ENCODE measurements around the gene ASTN2. TPM values are rescaled to one million over a fixed set of nuclear protein-coding genes. Genes with fewer than 3 reads are reported as not detected.
A peak's percentile ranks its signal among the peaks of the same experiment; 100 is the strongest.

The ASTN2 gene
- total RNA-seq, 1 donor from 2014 or later: 13.6 TPM

DNA sequence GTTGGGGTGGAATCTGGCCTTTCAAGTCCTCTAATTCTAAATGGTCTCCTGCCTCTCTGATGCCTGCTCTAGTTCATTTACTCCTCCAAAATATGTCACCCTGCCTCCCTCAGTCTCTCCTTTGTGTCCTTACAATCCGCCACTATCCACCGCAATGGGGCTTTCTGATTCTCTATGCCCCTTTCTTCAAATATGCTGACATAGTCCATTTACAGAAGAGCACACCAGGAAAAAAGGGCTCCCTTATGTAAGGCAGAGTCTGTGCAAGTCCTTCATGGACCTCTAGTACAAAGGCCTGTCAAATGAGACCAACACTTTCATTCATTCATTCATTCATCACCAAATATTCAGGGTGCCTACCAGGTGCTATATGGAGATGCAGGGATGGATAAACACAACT, 2.0 kb upstream of the ASTN2 start:
- Histone ChIP-seq H3K36me3 (ENCODE audit: insufficient read depth, low read length) (no peaks in the 10 kb centered on the region), H3K27me3 (ENCODE audit: insufficient read depth, low read length) (peaks cover 40% of the 10 kb centered on the region)
- no peak overlapping the region for H3K4me3 Mint-ChIP-seq (ENCODE audit: unreplicated experiment)

DNA sequence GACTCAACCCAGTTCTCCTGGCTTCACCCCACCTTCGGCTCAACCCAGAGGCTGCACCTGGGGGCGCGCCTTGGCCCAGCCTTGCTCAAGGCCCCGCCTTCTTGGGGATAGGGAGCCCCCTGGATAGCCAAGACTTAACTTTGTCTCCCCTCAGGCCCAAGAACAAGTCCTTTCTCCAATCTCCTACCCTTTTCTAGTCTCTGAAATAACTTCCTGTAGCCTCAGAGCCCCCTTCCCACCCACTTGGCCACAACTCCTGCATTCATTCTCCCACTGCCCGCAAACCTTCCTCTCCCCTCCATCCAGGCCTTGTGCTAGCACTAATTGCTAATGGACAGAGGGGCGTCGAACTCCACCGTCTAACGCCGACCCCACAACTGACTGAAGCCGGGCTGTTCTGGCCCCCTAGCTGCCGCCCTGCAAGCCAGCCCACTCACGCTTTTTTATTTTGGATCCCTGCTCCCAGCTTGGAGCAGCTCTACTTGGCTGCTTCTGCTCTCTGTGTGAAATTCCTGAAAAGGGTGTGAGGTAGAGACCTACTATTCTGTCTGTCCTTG, 579 bp upstream of the ASTN2 start:
- Histone ChIP-seq H3K4me3 (ENCODE audit: insufficient read depth, low read depth, low read length) (peak overlapping the region; percentile 23), H3K27me3 (ENCODE audit: insufficient read depth, low read length) (peaks cover 45% of the 10 kb centered on the region), H3K4me1 (ENCODE audit: insufficient read depth, low read length) (no peaks in the 10 kb centered on the region), H3K9ac (ENCODE audit: low read length) (no peak overlapping the region), H2AFZ (ENCODE audit: low read depth, low read length) (no peak overlapping the region), H3K9me3 (ENCODE audit: insufficient read depth, low read depth, low read length) (no peaks in the 10 kb centered on the region), H3K79me2 (ENCODE audit: insufficient read depth, low read length) (no peaks in the 10 kb centered on the region), H3K27ac (ENCODE audit: low read depth, low read length) (no peak overlapping the region), H3K4me2 (ENCODE audit: low read length) (peak overlapping the region; percentile 84), H3K36me3 (ENCODE audit: insufficient read depth, low read length) (no peaks in the 10 kb centered on the region), H4K20me1 (ENCODE audit: insufficient read depth, low read length) (no peaks in the 10 kb centered on the region)
- FAIRE-seq: no peak
- H3K9me3 Mint-ChIP-seq (ENCODE audit: unreplicated experiment): no peaks in the 10 kb centered on the region
- TF ChIP-seq, protein P1, sequence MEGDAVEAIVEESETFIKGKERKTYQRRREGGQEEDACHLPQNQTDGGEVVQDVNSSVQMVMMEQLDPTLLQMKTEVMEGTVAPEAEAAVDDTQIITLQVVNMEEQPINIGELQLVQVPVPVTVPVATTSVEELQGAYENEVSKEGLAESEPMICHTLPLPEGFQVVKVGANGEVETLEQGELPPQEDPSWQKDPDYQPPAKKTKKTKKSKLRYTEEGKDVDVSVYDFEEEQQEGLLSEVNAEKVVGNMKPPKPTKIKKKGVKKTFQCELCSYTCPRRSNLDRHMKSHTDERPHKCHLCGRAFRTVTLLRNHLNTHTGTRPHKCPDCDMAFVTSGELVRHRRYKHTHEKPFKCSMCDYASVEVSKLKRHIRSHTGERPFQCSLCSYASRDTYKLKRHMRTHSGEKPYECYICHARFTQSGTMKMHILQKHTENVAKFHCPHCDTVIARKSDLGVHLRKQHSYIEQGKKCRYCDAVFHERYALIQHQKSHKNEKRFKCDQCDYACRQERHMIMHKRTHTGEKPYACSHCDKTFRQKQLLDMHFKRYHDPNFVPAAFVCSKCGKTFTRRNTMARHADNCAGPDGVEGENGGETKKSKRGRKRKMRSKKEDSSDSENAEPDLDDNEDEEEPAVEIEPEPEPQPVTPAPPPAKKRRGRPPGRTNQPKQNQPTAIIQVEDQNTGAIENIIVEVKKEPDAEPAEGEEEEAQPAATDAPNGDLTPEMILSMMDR (IDR thresholded peaks at IDR 0.05; ENCODE audit: insufficient read depth, low read depth, low read length): no peak
- no peak for TF ChIP-seq EZH2 (IDR thresholded peaks at IDR 0.05; ENCODE audit: insufficient read depth, low read length)
- no peaks in the 10 kb centered on the region for H3K36me3 Mint-ChIP-seq (ENCODE audit: low read depth, unreplicated experiment)
- H3K27me3 Mint-ChIP-seq (ENCODE audit: low read depth, unreplicated experiment): peaks cover 18% of the 10 kb centered on the region
- H3K4me3 Mint-ChIP-seq (ENCODE audit: unreplicated experiment): no peak overlapping the region
- no peak overlapping the region for H3K27ac Mint-ChIP-seq (ENCODE audit: unreplicated experiment)
- no peak for DNase-seq (ENCODE audit: low read depth)
- no peaks in the 10 kb centered on the region for H3K4me1 Mint-ChIP-seq (ENCODE audit: low read depth, unreplicated experiment)

More for the DNA sequence above, 2.0 kb upstream of the ASTN2 start:
- H3K27me3 Mint-ChIP-seq (ENCODE audit: low read depth, unreplicated experiment): peaks cover 14% of the 10 kb centered on the region
- Histone ChIP-seq H2AFZ (ENCODE audit: low read depth, low read length) (no peak overlapping the region), H3K27ac (ENCODE audit: low read depth, low read length) (no peak overlapping the region), H3K4me3 (ENCODE audit: insufficient read depth, low read depth, low read length) (no peak overlapping the region), H3K4me2 (ENCODE audit: low read length) (no peak overlapping the region), H3K9ac (ENCODE audit: low read length) (no peak overlapping the region), H3K79me2 (ENCODE audit: insufficient read depth, low read length) (no peaks in the 10 kb centered on the region), H4K20me1 (ENCODE audit: insufficient read depth, low read length) (no peaks in the 10 kb centered on the region), H3K4me1 (ENCODE audit: insufficient read depth, low read length) (no peaks in the 10 kb centered on the region), H3K9me3 (ENCODE audit: insufficient read depth, low read depth, low read length) (no peaks in the 10 kb centered on the region)
- H3K9me3 Mint-ChIP-seq (ENCODE audit: unreplicated experiment): no peaks in the 10 kb centered on the region
- H3K36me3 Mint-ChIP-seq (ENCODE audit: low read depth, unreplicated experiment): no peaks in the 10 kb centered on the region
- no peak overlapping the region for H3K27ac Mint-ChIP-seq (ENCODE audit: unreplicated experiment)
- DNase-seq (ENCODE audit: low read depth): no peak
- no peak for FAIRE-seq
- TF ChIP-seq, protein P1 (IDR thresholded peaks at IDR 0.05; ENCODE audit: insufficient read depth, low read depth, low read length): no peak
- TF ChIP-seq EZH2 (IDR thresholded peaks at IDR 0.05; ENCODE audit: insufficient read depth, low read length): no peak
- no peaks in the 10 kb centered on the region for H3K4me1 Mint-ChIP-seq (ENCODE audit: low read depth, unreplicated experiment)

DNA sequence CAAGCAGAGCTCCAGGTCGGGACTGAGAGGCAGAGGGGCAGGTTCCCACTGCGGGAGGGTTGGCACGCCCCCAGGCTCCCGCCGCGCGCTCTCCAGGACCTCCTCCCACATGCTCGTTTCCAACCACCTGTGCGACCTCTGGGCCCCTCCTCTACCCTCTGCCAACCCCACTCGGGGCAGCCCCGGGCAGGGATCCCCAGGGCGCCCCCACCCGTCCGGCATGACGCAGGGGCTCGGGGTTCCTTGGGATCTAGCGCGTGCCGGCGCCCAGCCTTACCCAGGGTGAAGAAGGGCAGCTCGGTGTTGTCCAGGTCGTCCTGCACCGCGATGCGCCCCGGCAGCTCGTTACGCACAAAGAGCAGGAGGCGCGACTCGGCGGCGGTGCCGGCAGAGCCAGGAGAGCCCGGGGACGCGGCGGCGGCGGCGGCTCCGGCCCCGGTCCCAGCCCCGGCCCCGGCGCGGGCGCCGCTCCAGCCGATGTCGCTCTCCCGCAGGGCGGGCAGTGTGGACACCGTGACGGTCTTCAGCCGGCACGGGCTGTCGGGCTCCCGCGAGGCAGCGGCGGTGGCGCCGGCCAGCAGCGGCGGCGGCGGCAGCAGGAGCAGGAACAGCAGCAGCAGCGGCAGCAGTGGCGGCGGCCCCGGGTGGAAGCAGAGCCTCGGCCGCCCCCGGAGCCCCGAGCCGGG, 494 bp downstream of the ASTN2 start:
- peaks cover 46% of the 10 kb centered on the region for H3K27me3 ChIP-seq (ENCODE audit: insufficient read depth, low read length)
- Mint-ChIP-seq H3K4me3 (ENCODE audit: unreplicated experiment) (peak overlapping the region; percentile 89), H3K36me3 (ENCODE audit: low read depth, unreplicated experiment) (no peaks in the 10 kb centered on the region), H3K27ac (ENCODE audit: unreplicated experiment) (no peak overlapping the region), H3K9me3 (ENCODE audit: unreplicated experiment) (no peaks in the 10 kb centered on the region), H3K27me3 (ENCODE audit: low read depth, unreplicated experiment) (peaks cover 25% of the 10 kb centered on the region), H3K4me1 (ENCODE audit: low read depth, unreplicated experiment) (no peaks in the 10 kb centered on the region)
- H3K27ac ChIP-seq (ENCODE audit: low read depth, low read length): no peak overlapping the region
- H3K79me2 ChIP-seq (ENCODE audit: insufficient read depth, low read length): no peaks in the 10 kb centered on the region
- peak overlapping the region; percentile 84 for H3K4me2 ChIP-seq (ENCODE audit: low read length)
- no peak for FAIRE-seq
- no peaks in the 10 kb centered on the region for H3K9me3 ChIP-seq (ENCODE audit: insufficient read depth, low read depth, low read length)
- no peak overlapping the region for H3K9ac ChIP-seq (ENCODE audit: low read length)
- H3K36me3 ChIP-seq (ENCODE audit: insufficient read depth, low read length): no peaks in the 10 kb centered on the region
- no peaks in the 10 kb centered on the region for H3K4me1 ChIP-seq (ENCODE audit: insufficient read depth, low read length)
- DNase-seq (ENCODE audit: low read depth): no peak
- H4K20me1 ChIP-seq (ENCODE audit: insufficient read depth, low read length): no peaks in the 10 kb centered on the region
- H2AFZ ChIP-seq (ENCODE audit: low read depth, low read length): peak overlapping the region; percentile 66
- TF ChIP-seq, protein P1 (IDR thresholded peaks at IDR 0.05; ENCODE audit: insufficient read depth, low read depth, low read length): no peak
- TF ChIP-seq EZH2 (IDR thresholded peaks at IDR 0.05; ENCODE audit: insufficient read depth, low read length): peak; percentile 25
- H3K4me3 ChIP-seq (ENCODE audit: insufficient read depth, low read depth, low read length): peak overlapping the region; percentile 42
